ENCODE measurements around the gene ACAD8.
A peak's percentile ranks its signal among the peaks of the same experiment; 100 is the strongest.

Gene ACAD8

GRCh38 chr11:134253188-134253993 is at the start of gene ACAD8, which contains the start of gene THYN1:
Gene ACAD8 (plus strand): TSS chr11:134253568. CDS start chr11:134253601, 33 bp downstream.
Gene THYN1 (minus strand): TSS chr11:134253352. CDS start chr11:134252882, 470 bp downstream.
- Mint-ChIP-seq H3K4me1 (peaks cover 41% of the 10 kb centered on the region), H3K9me3 (no peaks in the 10 kb centered on the region), H3K36me3 (ENCODE audit: insufficient read depth) (peaks cover 27% of the 10 kb centered on the region), H3K4me3 (peak within 1 kb of the TSS; percentile 97), H3K27me3 (no peaks in the 10 kb centered on the region), H3K27ac (ENCODE audit: low read depth) (peak within 1 kb of the TSS; percentile 68)
- ATAC-seq (replicated peaks; ENCODE audit: extremely low read depth, poor library complexity, severe bottlenecking) (peak; percentile 100), DNase-seq (ENCODE audit: low spot score in 2 of 2) (peak; percentile 90 to 93)

- H3K27me3 Mint-ChIP-seq: no peaks in the 10 kb centered on the region
- no peaks in the 10 kb centered on the region for H3K4me1 Mint-ChIP-seq
- no peak overlapping the region for H3K4me3 Mint-ChIP-seq
- H3K9me3 Mint-ChIP-seq: no peaks in the 10 kb centered on the region
- H3K36me3 Mint-ChIP-seq (ENCODE audit: insufficient read depth): peaks cover 41% of the 10 kb centered on the region
- H3K27ac Mint-ChIP-seq (ENCODE audit: low read depth): no peak overlapping the region
- ATAC-seq (replicated peaks; ENCODE audit: extremely low read depth, poor library complexity, severe bottlenecking) (no peak), DNase-seq (ENCODE audit: low spot score in 2 of 2) (no peak)
These were observed 47.6 kb upstream of the ACAD8 start for GRCh38 chr11:134205729-134206128.

DNA sequence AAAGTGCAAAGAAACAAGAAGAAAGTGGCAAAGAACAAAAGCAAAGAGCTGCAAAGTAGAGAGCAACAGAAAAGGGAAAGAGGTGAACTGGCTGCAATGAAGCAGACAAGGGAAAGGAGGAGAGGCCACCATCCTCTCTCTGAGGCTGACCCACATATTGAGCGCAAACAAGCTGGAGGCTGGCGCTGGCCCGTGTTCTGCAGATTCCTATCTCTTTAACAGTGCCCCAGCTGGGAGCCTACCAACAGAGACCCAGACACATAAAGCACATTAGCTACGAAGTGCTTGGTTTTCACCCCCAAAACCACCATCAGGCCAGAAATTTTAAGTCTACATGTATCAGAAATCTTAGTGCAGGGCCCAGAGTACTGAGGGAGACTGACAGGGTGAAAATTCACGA is 47.2 kb upstream of the ACAD8 start:
- ATAC-seq (replicated peaks; ENCODE audit: extremely low read depth, poor library complexity, severe bottlenecking): no peak
- Mint-ChIP-seq H3K27me3 (no peaks in the 10 kb centered on the region), H3K4me3 (no peak overlapping the region), H3K9me3 (no peaks in the 10 kb centered on the region), H3K36me3 (ENCODE audit: insufficient read depth) (peaks cover 40% of the 10 kb centered on the region), H3K4me1 (no peaks in the 10 kb centered on the region), H3K27ac (ENCODE audit: low read depth) (no peak overlapping the region)
- no peak for DNase-seq (ENCODE audit: low spot score in 2 of 2)

- peaks cover 6% of the 10 kb centered on the region for H3K4me1 Mint-ChIP-seq
- no peaks in the 10 kb centered on the region for H3K27me3 Mint-ChIP-seq
- ATAC-seq (replicated peaks; ENCODE audit: extremely low read depth, poor library complexity, severe bottlenecking): no peak
- peak; percentile 52 to 56 for DNase-seq (ENCODE audit: low spot score in 2 of 2)
- H3K36me3 Mint-ChIP-seq (ENCODE audit: insufficient read depth): peaks cover 35% of the 10 kb centered on the region
- H3K9me3 Mint-ChIP-seq: no peaks in the 10 kb centered on the region
- no peak overlapping the region for H3K27ac Mint-ChIP-seq (ENCODE audit: low read depth)
- no peak overlapping the region for H3K4me3 Mint-ChIP-seq
These were observed 45.7 kb upstream of the ACAD8 start for GRCh38 chr11:134207538-134208239.

DNA sequence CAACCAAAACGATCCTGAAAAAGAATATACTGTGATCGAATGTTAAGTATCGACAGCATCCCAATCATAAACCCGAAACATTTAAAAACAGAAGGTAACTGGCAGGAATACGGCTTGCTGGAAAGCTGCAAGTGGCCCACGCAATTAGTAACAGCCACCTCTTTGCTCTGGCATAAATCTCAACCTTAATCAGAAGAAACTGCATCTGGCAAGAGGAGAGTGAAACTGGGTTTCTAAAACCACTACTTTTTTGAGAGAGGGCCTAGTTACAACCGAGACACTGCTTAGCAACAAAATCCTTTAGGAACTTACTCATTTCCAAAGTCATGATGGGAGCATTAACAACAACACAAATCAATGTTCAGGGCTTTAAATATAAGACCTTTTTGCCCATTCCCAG is 37.5 kb upstream of the ACAD8 start:
- H3K9me3 Mint-ChIP-seq: no peaks in the 10 kb centered on the region
- H3K27me3 Mint-ChIP-seq: no peaks in the 10 kb centered on the region
- DNase-seq (ENCODE audit: low spot score in 2 of 2) (no peak), ATAC-seq (replicated peaks; ENCODE audit: extremely low read depth, poor library complexity, severe bottlenecking) (no peak)
- no peak overlapping the region for H3K4me3 Mint-ChIP-seq
- H3K36me3 Mint-ChIP-seq (ENCODE audit: insufficient read depth): peaks cover 25% of the 10 kb centered on the region
- no peak overlapping the region for H3K27ac Mint-ChIP-seq (ENCODE audit: low read depth)
- H3K4me1 Mint-ChIP-seq: peaks cover 22% of the 10 kb centered on the region

DNA sequence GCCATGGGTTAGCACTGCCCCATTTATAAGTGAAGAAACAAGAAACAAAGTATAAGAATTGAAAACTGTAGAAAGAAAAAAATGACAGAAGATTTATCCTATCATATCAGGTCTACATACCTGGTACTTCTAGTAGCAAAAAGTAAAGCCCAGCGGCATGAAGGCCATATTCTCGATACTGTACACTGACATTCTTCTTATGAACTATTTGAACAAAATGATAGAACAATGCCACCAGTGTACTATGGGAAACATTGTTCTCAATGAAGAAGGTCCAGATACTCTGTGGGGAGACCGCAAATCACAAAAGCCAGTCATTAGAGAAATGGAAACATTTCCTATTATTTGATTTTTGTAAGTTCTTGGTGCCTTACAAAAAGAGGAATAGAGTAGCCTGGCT is 36.6 kb upstream of the ACAD8 start:
- H3K9me3 Mint-ChIP-seq: no peaks in the 10 kb centered on the region
- ATAC-seq (replicated peaks; ENCODE audit: extremely low read depth, poor library complexity, severe bottlenecking) (no peak), DNase-seq (ENCODE audit: low spot score in 2 of 2) (no peak)
- H3K4me1 Mint-ChIP-seq: peaks cover 17% of the 10 kb centered on the region
- peaks cover 22% of the 10 kb centered on the region for H3K36me3 Mint-ChIP-seq (ENCODE audit: insufficient read depth)
- no peak overlapping the region for H3K27ac Mint-ChIP-seq (ENCODE audit: low read depth)
- no peak overlapping the region for H3K4me3 Mint-ChIP-seq
- no peaks in the 10 kb centered on the region for H3K27me3 Mint-ChIP-seq

DNA sequence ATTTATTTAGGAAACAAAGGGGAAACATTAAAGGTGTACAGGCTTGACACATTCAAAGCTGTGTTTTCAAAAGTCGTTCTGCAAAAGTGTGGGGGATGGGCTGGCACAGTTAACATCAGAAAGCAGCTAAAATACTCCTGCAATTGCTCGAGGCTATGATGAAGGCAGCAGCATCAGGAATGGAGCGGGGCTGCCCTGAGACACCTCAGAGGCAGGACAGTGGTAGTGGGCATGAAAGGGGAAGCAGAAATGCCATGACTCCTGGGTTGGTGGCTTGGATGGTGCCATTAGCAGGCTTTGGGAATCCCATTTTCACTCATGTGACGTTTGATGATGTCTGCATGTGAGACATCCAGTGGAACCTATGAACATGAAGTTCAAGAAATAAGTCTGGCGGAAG is 30.2 kb upstream of the ACAD8 start:
- no peak for DNase-seq (ENCODE audit: low spot score in 2 of 2)
- Mint-ChIP-seq H3K36me3 (ENCODE audit: insufficient read depth) (peaks cover 35% of the 10 kb centered on the region), H3K27me3 (no peaks in the 10 kb centered on the region), H3K27ac (ENCODE audit: low read depth) (peak overlapping the region; percentile 96), H3K9me3 (no peaks in the 10 kb centered on the region), H3K4me3 (peak overlapping the region; percentile 96), H3K4me1 (peaks cover 52% of the 10 kb centered on the region)
- no peak for ATAC-seq (replicated peaks; ENCODE audit: extremely low read depth, poor library complexity, severe bottlenecking)

DNA sequence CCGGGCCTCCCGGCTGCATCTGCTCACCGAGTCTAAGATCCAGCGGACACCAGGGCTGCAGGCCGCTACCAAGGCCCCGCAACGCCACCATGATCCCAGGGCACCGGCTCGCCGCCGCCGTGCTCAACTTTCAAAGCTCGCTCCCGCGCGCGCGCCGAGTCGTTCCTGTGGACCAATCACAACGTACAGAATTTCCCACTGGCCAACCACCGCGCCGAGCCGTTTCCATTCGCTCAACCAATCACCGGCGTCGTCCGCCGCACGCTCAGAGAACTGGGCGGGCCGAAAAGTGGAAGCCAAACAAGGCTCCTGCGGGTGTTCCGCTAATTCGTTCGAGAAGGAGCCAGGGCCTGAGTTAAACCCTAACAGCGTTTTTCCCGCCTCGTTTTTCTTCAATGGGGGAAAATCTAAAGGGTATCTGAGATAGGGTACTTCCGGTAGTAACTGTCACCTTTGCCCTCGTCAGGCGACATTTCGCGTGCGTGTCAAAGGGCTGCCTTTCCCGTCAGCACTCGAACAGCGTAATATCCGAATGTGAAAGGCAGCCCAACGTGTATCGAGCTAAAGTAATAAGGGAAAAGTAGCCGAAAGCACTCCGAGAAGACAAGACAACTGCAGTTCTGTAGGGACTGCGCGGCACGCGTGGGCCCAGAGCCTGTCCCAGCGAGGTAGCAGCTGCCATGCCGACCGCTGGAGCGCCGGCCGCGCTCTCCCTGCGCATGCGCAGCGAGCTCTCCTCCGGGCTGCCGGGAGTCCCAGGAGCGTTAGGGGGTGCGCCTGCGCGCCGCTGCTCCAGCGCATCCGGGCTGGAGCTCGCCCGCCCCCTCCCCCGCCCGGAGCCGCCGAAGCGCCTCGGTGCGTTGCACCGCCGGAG is 29.3 kb upstream of the ACAD8 start, which contains the start of the genes NCAPD3 and VPS26B:
Gene NCAPD3 (minus strand): TSS at position 132 of the 874 bp plus-strand sequence. CDS start 41 bp downstream, at position 91.
Gene VPS26B (plus strand): TSS at position 836 of the 874 bp plus-strand sequence. CDS start 452 bp downstream, outside the sequence.
- peaks cover 30% of the 10 kb centered on the region for H3K36me3 Mint-ChIP-seq (ENCODE audit: insufficient read depth)
- DNase-seq (ENCODE audit: low spot score in 2 of 2): peak; percentile 91 to 94
- H3K4me3 Mint-ChIP-seq: peak within 1 kb of the TSS; percentile 96
- no peaks in the 10 kb centered on the region for H3K27me3 Mint-ChIP-seq
- peak; percentile 83 for ATAC-seq (replicated peaks; ENCODE audit: extremely low read depth, poor library complexity, severe bottlenecking)
- no peaks in the 10 kb centered on the region for H3K9me3 Mint-ChIP-seq
- H3K4me1 Mint-ChIP-seq: peaks cover 53% of the 10 kb centered on the region
- H3K27ac Mint-ChIP-seq (ENCODE audit: low read depth): peak within 1 kb of the TSS; percentile 96

GRCh38 chr11:134224710-134225664 is 28.4 kb upstream of the ACAD8 start:
- Mint-ChIP-seq H3K27ac (ENCODE audit: low read depth) (peak overlapping the region; percentile 96), H3K4me1 (peaks cover 62% of the 10 kb centered on the region), H3K4me3 (peak overlapping the region; percentile 96), H3K36me3 (ENCODE audit: insufficient read depth) (peaks cover 26% of the 10 kb centered on the region), H3K9me3 (no peaks in the 10 kb centered on the region), H3K27me3 (no peaks in the 10 kb centered on the region)
- DNase-seq (ENCODE audit: low spot score in 2 of 2) (peak; percentile 22 to 23), ATAC-seq (replicated peaks; ENCODE audit: extremely low read depth, poor library complexity, severe bottlenecking) (peak; percentile 1)

GRCh38 chr11:134226806-134227325 is 26.5 kb upstream of the ACAD8 start:
- H3K27me3 Mint-ChIP-seq: no peaks in the 10 kb centered on the region
- H3K4me1 Mint-ChIP-seq: peaks cover 73% of the 10 kb centered on the region
- no peaks in the 10 kb centered on the region for H3K9me3 Mint-ChIP-seq
- ATAC-seq (replicated peaks; ENCODE audit: extremely low read depth, poor library complexity, severe bottlenecking) (no peak), DNase-seq (ENCODE audit: low spot score in 2 of 2) (no peak)
- peak overlapping the region; percentile 96 for H3K27ac Mint-ChIP-seq (ENCODE audit: low read depth)
- H3K4me3 Mint-ChIP-seq: peak overlapping the region; percentile 96
- H3K36me3 Mint-ChIP-seq (ENCODE audit: insufficient read depth): peaks cover 21% of the 10 kb centered on the region

DNA sequence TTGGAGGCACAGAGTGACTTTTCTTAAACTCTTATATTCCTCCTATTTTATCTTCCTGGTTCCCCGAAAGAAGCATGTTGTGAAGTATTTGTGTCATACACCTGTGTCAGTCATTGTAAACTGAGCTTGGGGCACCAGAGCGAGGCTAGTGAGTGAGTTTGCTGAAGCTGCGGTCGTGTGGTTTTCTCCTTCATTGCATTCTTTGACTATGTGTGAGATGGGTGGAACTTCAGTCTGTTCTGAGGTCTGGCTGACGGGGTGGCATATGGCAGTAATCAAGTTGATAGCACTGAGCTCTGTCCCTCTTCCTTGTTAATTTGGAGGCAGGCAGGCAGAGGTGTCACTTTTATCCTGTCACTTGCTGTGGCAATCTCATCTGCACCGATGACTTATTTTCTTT is 24.7 kb upstream of the ACAD8 start:
- peaks cover 73% of the 10 kb centered on the region for H3K4me1 Mint-ChIP-seq
- peak overlapping the region; percentile 57 for H3K4me3 Mint-ChIP-seq
- DNase-seq (ENCODE audit: low spot score in 2 of 2) (peak in 1 of 2 donors; percentile 25), ATAC-seq (replicated peaks; ENCODE audit: extremely low read depth, poor library complexity, severe bottlenecking) (peak; percentile 33)
- H3K9me3 Mint-ChIP-seq: no peaks in the 10 kb centered on the region
- peak overlapping the region; percentile 72 for H3K27ac Mint-ChIP-seq (ENCODE audit: low read depth)
- H3K36me3 Mint-ChIP-seq (ENCODE audit: insufficient read depth): peaks cover 15% of the 10 kb centered on the region
- H3K27me3 Mint-ChIP-seq: no peaks in the 10 kb centered on the region
